ENCODE measurements around the gene SURF2.
A peak's percentile ranks its signal among the peaks of the same experiment; 100 is the strongest.
"Not testable (repeated sequence)": the region's sequence is repeated elsewhere in the genome, so short reads cannot be mapped to it uniquely, and the experiment has no call there.

The SURF2 gene

GRCh38 chr9:133375724-133376654 is 19.6 kb downstream of the SURF2 start, which contains the start of the genes STKLD1 and SURF4:
TSS of gene STKLD1 (plus strand) at chr9:133376366. CDS start at chr9:133376474, 108 bp downstream.
TSS of gene SURF4 (minus strand) at chr9:133376060. CDS start at chr9:133375969, 91 bp downstream.
- peak; percentile 95 to 96 for DNase-seq (ENCODE audit: low read depth in 2 of 2)

- not testable (repeated sequence) for DNase-seq (ENCODE audit: low read depth in 2 of 2)
These were observed 20.9 kb downstream of the SURF2 start for GRCh38 chr9:133377280-133377679.

- DNase-seq (ENCODE audit: low read depth in 2 of 2): no peak
These were observed 21.4 kb downstream of the SURF2 start for GRCh38 chr9:133377721-133378216.

- no peak for DNase-seq (ENCODE audit: low read depth in 2 of 2)
These were observed 22.1 kb downstream of the SURF2 start for GRCh38 chr9:133378408-133378962.

- DNase-seq (ENCODE audit: low read depth in 2 of 2): no peak
These were observed 23.1 kb downstream of the SURF2 start for GRCh38 chr9:133379153-133380086.

- no peak for DNase-seq (ENCODE audit: low read depth in 2 of 2)
These were observed 24.4 kb downstream of the SURF2 start for GRCh38 chr9:133380734-133381133.

- no peak for DNase-seq (ENCODE audit: low read depth in 2 of 2)
These were observed 26.3 kb downstream of the SURF2 start for GRCh38 chr9:133382507-133383141.

GRCh38 chr9:133383438-133383837 is 27.1 kb downstream of the SURF2 start:
- DNase-seq (ENCODE audit: low read depth in 2 of 2): no peak

- no peak for DNase-seq (ENCODE audit: low read depth in 2 of 2)
These were observed 28.5 kb downstream of the SURF2 start for GRCh38 chr9:133384736-133385321.

GRCh38 chr9:133385452-133385851 is 29.1 kb downstream of the SURF2 start:
- DNase-seq (ENCODE audit: low read depth in 2 of 2): no peak

GRCh38 chr9:133386338-133386737 is 30.0 kb downstream of the SURF2 start:
- no peak for DNase-seq (ENCODE audit: low read depth in 2 of 2)

- no peak for DNase-seq (ENCODE audit: low read depth in 2 of 2)
These were observed 31.3 kb downstream of the SURF2 start for GRCh38 chr9:133387680-133388079.

- no peak for DNase-seq (ENCODE audit: low read depth in 2 of 2)
These were observed 32.7 kb downstream of the SURF2 start for GRCh38 chr9:133389025-133389557.

- DNase-seq (ENCODE audit: low read depth in 2 of 2): no peak
These were observed 33.2 kb downstream of the SURF2 start for GRCh38 chr9:133389562-133389961.

- no peak for DNase-seq (ENCODE audit: low read depth in 2 of 2)
These were observed 34.4 kb downstream of the SURF2 start for GRCh38 chr9:133390713-133391112.

- not testable (repeated sequence) for DNase-seq (ENCODE audit: low read depth in 2 of 2)
These were observed 35.1 kb downstream of the SURF2 start for GRCh38 chr9:133391449-133391848.

GRCh38 chr9:133392308-133392707 is 36.0 kb downstream of the SURF2 start:
- not testable (repeated sequence) for DNase-seq (ENCODE audit: low read depth in 2 of 2)

- no peak for DNase-seq (ENCODE audit: low read depth in 2 of 2)
These were observed 37.0 kb downstream of the SURF2 start for GRCh38 chr9:133393399-133393798.

GRCh38 chr9:133394687-133395271 is 38.4 kb downstream of the SURF2 start:
- no peak for DNase-seq (ENCODE audit: low read depth in 2 of 2)

- DNase-seq (ENCODE audit: low read depth in 2 of 2): no peak
These were observed 40.6 kb downstream of the SURF2 start for GRCh38 chr9:133396952-133397351.

Data from stimulated activated CD8-positive, alpha-beta memory T cell treated with anti-CD3 and anti-CD28 coated beads, Interleukin-2, amount 100 ng/mL, for 48 hours (primary cell).